Keratinocyte (primary cell): ENCODE measurements around the gene TNNT2. TPM values are rescaled to one million over a fixed set of nuclear protein-coding genes. Genes with fewer than 3 reads are reported as not detected.

Experiments used
- DNase-seq: peaks from one replicate; pipeline ENCODE4 v3.0.0-alpha.2; 2011; ENCODE audit warnings: low read depth, missing footprints, low spot score
- FAIRE-seq: peaks from 2 replicates; lab custom pipeline; 2011; peaks lifted over from hg19 to GRCh38; lab: Jason Lieb, UNC
- H2AFZ ChIP-seq: 2 replicates; pipeline ENCODE4 v1.6.0; 2012; ENCODE audit warnings: low read length, control low read depth, inconsistent platforms; ENCODE audit not compliant: control insufficient read depth
- H3K27ac ChIP-seq: 2 replicates; pipeline ENCODE4 v1.5.1; 2011; ENCODE audit warnings: low read length; ENCODE audit not compliant: control insufficient read depth, insufficient read depth
- H3K27me3 ChIP-seq: 3 replicates; pipeline ENCODE4 v1.6.0; 2011; ENCODE audit warnings: low read length; ENCODE audit not compliant: control insufficient read depth, insufficient read depth; ENCODE audit errors: extremely low read depth
- H3K36me3 ChIP-seq, 2 experiments: 2 replicates in 1 of 2; 3 replicates in 1 of 2; pipeline ENCODE4 v1.5.1; 2011; ENCODE audit warnings: low read length in 2 of 2, mild to moderate bottlenecking in 1 of 2; ENCODE audit not compliant: control insufficient read depth in 2 of 2, insufficient read depth in 2 of 2; ENCODE audit errors: extremely low read depth in 1 of 2
- H3K4me1 ChIP-seq: 3 replicates; pipeline ENCODE4 v1.5.1; 2011; ENCODE audit warnings: low read length; ENCODE audit not compliant: control insufficient read depth, insufficient read depth; ENCODE audit errors: extremely low read depth
- H3K4me2 ChIP-seq: 3 replicates; pipeline ENCODE4 v1.6.0; 2011; ENCODE audit warnings: low read depth, low read length; ENCODE audit not compliant: control insufficient read depth, insufficient read depth; ENCODE audit errors: extremely low read depth
- H3K4me3 ChIP-seq, 3 experiments: fragments of 200-600 bp in 1 of 3; sonication (generic) in 1 of 3; 2 replicates in 2 of 3; 3 replicates in 1 of 3; pipeline ENCODE4 v1.5.1; 2011 to 2016; ENCODE audit warnings: low read length in 3 of 3, mild to moderate bottlenecking in 3 of 3, control low read depth in 2 of 3, inconsistent platforms in 1 of 3, low read depth in 1 of 3, mixed read lengths in 1 of 3, mixed run types in 1 of 3, moderate library complexity in 1 of 3; ENCODE audit not compliant: control insufficient read depth in 2 of 3, insufficient read depth in 2 of 3; ENCODE audit errors: extremely low read depth in 1 of 3
- H3K79me2 ChIP-seq: 2 replicates; pipeline ENCODE4 v1.6.0; 2012; ENCODE audit warnings: low read length; ENCODE audit not compliant: control insufficient read depth, insufficient read depth
- H3K9ac ChIP-seq: 3 replicates; pipeline ENCODE4 v1.6.0; 2011; ENCODE audit warnings: low read length; ENCODE audit not compliant: control insufficient read depth, insufficient read depth; ENCODE audit errors: extremely low read depth
- H3K9me1 ChIP-seq: 3 replicates; pipeline ENCODE4 v1.6.0; 2011; ENCODE audit warnings: low read length; ENCODE audit not compliant: control insufficient read depth, insufficient read depth; ENCODE audit errors: extremely low read depth
- H3K9me3 ChIP-seq: 2 replicates; pipeline ENCODE4 v1.5.1; 2012; ENCODE audit warnings: low read depth, low read length; ENCODE audit not compliant: control insufficient read depth
- H4K20me1 ChIP-seq: 3 replicates; pipeline ENCODE4 v1.6.0; 2011; ENCODE audit warnings: low read length; ENCODE audit not compliant: control insufficient read depth, insufficient read depth; ENCODE audit errors: extremely low read depth
- EZH2 ChIP-seq: IDR thresholded peaks from one replicate; pipeline ENCODE4 v1.6.1; 2012; ENCODE audit warnings: inconsistent platforms, mild to moderate bottlenecking, low read length, moderate library complexity
- dilution Hi-C: fragments of 300-500 bp; cut with MboI; formaldehyde crosslinking; loops from one replicate; pipeline ENCODE4 v1.7.0; 2020; ENCODE audit warnings: low sequenced_read_pairs; ENCODE audit not compliant: extremely low pct_ligation_motif_present
- polyA plus RNA-seq, 5 experiments: library from polyadenylated mRNA; depleted of rRNA in 3 of 5; stranded (reverse) in 3 of 5; stranded (forward) in 1 of 5; unstranded in 1 of 5; fragments of >200 nt; gene quantifications; 1 replicate in 1 of 5; 2 replicates in 3 of 5; 3 replicates in 1 of 5; pipeline versions ENCODE4 v1.2.1 to v1.2.3, GENCODE V29; 2011 to 2012; ENCODE audit warnings: missing spikeins in 2 of 5, low read depth in 1 of 5, low replicate concordance in 1 of 5
- TF ChIP-seq, protein P1 (sequence below), 3 experiments: IDR thresholded peaks in 1 of 3; conservative IDR thresholded peaks in 1 of 3; optimal IDR thresholded peaks in 1 of 3; 2 replicates in 2 of 3; 3 replicates in 1 of 3; pipeline versions ENCODE3 to v1.5.1; 2011; ENCODE audit warnings: low read length in 3 of 3, mild to moderate bottlenecking in 3 of 3, moderate library complexity in 2 of 3, control low read depth in 1 of 3, inconsistent platforms in 1 of 3; ENCODE audit not compliant: insufficient read depth in 2 of 3; ENCODE audit errors: extremely low read depth in 1 of 3

The TNNT2 gene
- polyA plus RNA-seq, 1 donor (not counting 4 experiments of a cell fraction or from before 2014, with no cell fraction given): 1.4 TPM

- Histone ChIP-seq H3K27me3 (peaks cover 22% of the 10 kb centered on the region), H3K9me1 (no peaks in the 10 kb centered on the region), H3K4me2 (no peak overlapping the region), H3K36me3 (no peaks in the 10 kb centered on the region), H3K9ac (no peak overlapping the region), H2AFZ (no peak overlapping the region), H3K4me1 (no peaks in the 10 kb centered on the region), H3K4me3 (no peak overlapping the region), H3K9me3 (no peaks in the 10 kb centered on the region), H3K27ac (no peak overlapping the region), H4K20me1 (no peaks in the 10 kb centered on the region), H3K79me2 (no peaks in the 10 kb centered on the region)
- DNase-seq: no peak
- FAIRE-seq: no peak
- dilution Hi-C loops: no loop called here
- TF ChIP-seq, protein P1, sequence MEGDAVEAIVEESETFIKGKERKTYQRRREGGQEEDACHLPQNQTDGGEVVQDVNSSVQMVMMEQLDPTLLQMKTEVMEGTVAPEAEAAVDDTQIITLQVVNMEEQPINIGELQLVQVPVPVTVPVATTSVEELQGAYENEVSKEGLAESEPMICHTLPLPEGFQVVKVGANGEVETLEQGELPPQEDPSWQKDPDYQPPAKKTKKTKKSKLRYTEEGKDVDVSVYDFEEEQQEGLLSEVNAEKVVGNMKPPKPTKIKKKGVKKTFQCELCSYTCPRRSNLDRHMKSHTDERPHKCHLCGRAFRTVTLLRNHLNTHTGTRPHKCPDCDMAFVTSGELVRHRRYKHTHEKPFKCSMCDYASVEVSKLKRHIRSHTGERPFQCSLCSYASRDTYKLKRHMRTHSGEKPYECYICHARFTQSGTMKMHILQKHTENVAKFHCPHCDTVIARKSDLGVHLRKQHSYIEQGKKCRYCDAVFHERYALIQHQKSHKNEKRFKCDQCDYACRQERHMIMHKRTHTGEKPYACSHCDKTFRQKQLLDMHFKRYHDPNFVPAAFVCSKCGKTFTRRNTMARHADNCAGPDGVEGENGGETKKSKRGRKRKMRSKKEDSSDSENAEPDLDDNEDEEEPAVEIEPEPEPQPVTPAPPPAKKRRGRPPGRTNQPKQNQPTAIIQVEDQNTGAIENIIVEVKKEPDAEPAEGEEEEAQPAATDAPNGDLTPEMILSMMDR (optimal IDR thresholded peaks at IDR 0.05 in 1 of 3, IDR thresholded peaks at IDR 0.05 in 1 of 3, conservative IDR thresholded peaks at IDR 0.05 in 1 of 3; ENCODE audit: extremely low read depth in 1 of 3, insufficient read depth in 2 of 3, low read length in 3 of 3): no peak
- no peak for TF ChIP-seq EZH2
These were observed 46.7 kb upstream of the TNNT2 start for GRCh38 chr1:201424146-201424545.

GRCh38 chr1:201423655-201424054 is 46.2 kb upstream of the TNNT2 start:
- no peak overlapping the region for H3K4me2 ChIP-seq
- FAIRE-seq: no peak
- peaks cover 22% of the 10 kb centered on the region for H3K27me3 ChIP-seq
- H3K36me3 ChIP-seq: no peaks in the 10 kb centered on the region
- dilution Hi-C loops: no loop called here
- no peak for DNase-seq
- no peak overlapping the region for H3K27ac ChIP-seq
- no peak overlapping the region for H2AFZ ChIP-seq
- TF ChIP-seq, protein P1 (optimal IDR thresholded peaks at IDR 0.05 in 1 of 3, IDR thresholded peaks at IDR 0.05 in 1 of 3, conservative IDR thresholded peaks at IDR 0.05 in 1 of 3; ENCODE audit: extremely low read depth in 1 of 3, insufficient read depth in 2 of 3, low read length in 3 of 3): no peak
- no peak for TF ChIP-seq EZH2
- H3K4me1 ChIP-seq: no peaks in the 10 kb centered on the region
- no peak overlapping the region for H3K4me3 ChIP-seq
- H4K20me1 ChIP-seq: no peaks in the 10 kb centered on the region
- no peaks in the 10 kb centered on the region for H3K79me2 ChIP-seq
- no peaks in the 10 kb centered on the region for H3K9me1 ChIP-seq
- no peaks in the 10 kb centered on the region for H3K9me3 ChIP-seq
- no peak overlapping the region for H3K9ac ChIP-seq
